ENCODE measurements around the gene GNLY. TPM values are rescaled to one million over a fixed set of nuclear protein-coding genes. Genes with fewer than 3 reads are reported as not detected.
A peak's percentile ranks its signal among the peaks of the same experiment; 100 is the strongest.
"Not testable (repeated sequence)": the region's sequence is repeated elsewhere in the genome, so short reads cannot be mapped to it uniquely, and the experiment has no call there.

The GNLY gene
- total RNA-seq, 4 donors from 2014 or later, result 1.0 to 5.5 (median 4.3) TPM

GRCh38 chr2:85659324-85659981 is 34.7 kb upstream of the GNLY start:
- DNase-seq (ENCODE audit: low spot score) (no peak), ATAC-seq (ENCODE audit: low FRiP score) (no peak)

GRCh38 chr2:85660301-85660700 is 33.9 kb upstream of the GNLY start:
- not testable (repeated sequence) for DNase-seq (ENCODE audit: low spot score); ATAC-seq (ENCODE audit: low FRiP score)

More at GRCh38 chr2:85659324-85659981, 34.7 kb upstream of the GNLY start:
- TF ChIP-seq, protein P1, sequence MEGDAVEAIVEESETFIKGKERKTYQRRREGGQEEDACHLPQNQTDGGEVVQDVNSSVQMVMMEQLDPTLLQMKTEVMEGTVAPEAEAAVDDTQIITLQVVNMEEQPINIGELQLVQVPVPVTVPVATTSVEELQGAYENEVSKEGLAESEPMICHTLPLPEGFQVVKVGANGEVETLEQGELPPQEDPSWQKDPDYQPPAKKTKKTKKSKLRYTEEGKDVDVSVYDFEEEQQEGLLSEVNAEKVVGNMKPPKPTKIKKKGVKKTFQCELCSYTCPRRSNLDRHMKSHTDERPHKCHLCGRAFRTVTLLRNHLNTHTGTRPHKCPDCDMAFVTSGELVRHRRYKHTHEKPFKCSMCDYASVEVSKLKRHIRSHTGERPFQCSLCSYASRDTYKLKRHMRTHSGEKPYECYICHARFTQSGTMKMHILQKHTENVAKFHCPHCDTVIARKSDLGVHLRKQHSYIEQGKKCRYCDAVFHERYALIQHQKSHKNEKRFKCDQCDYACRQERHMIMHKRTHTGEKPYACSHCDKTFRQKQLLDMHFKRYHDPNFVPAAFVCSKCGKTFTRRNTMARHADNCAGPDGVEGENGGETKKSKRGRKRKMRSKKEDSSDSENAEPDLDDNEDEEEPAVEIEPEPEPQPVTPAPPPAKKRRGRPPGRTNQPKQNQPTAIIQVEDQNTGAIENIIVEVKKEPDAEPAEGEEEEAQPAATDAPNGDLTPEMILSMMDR (IDR thresholded peaks at IDR 0.05), result no peak

DNA sequence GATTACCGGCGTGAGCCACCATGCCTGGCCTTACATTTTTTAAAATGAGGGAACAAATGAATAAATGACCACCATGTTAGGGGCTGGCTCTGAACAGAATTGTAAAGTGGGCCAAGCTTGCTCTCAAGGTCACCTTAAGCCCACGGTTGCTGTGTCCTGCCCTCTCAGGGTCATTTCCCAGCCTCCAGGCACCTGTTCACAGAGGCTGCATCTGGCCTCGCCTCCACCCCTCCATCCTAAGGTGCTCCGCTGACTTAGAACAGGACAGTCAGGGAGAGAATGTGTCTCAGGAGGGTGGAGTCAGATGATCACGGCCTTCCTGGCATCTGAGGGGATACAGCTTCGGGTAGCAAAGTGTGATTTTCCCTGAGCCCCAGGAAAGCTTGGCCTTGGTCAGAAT is 33.4 kb upstream of the GNLY start:
- TF ChIP-seq, protein P1 (IDR thresholded peaks at IDR 0.05), result no peak
- no peak for DNase-seq (ENCODE audit: low spot score)
- no peak for ATAC-seq (ENCODE audit: low FRiP score)

DNA sequence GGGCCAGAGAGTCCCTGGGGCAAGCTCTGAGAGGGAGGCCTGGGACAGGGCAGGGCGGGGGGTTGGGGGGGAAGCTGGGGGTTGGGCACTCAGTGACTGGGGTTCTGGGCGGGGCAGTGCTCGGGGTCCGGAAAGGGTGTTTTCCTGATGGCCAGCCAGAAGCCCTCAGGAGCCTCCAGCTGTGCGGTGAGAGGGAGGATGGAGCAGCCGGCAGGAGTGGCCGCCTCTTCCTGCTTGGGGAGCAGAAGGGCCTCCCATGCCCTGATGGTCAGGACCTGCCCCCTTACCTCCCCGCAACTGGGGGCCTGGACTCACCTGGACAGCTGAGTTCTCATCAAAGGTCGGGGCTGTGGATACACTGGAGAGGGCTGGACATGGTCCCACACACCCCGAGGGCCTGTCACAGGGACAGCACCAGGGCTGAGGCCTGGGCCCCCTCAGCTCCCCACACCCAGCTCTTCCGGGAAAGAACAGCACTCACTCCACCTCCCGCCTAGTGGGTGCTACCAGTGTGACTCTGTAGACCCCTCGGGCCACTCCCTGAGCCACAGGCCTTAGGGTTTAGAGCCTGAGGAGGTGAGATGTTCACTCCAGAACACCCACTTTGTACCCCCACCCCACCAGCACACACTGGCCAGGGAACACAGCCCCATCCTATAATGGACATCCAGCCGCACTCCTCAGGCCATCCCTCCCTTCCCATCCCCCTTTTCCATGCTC is 32.9 kb upstream of the GNLY start:
- DNase-seq (ENCODE audit: low spot score), result no peak
- TF ChIP-seq, protein P1 (IDR thresholded peaks at IDR 0.05), result no peak
- no peak for ATAC-seq (ENCODE audit: low FRiP score)

DNA sequence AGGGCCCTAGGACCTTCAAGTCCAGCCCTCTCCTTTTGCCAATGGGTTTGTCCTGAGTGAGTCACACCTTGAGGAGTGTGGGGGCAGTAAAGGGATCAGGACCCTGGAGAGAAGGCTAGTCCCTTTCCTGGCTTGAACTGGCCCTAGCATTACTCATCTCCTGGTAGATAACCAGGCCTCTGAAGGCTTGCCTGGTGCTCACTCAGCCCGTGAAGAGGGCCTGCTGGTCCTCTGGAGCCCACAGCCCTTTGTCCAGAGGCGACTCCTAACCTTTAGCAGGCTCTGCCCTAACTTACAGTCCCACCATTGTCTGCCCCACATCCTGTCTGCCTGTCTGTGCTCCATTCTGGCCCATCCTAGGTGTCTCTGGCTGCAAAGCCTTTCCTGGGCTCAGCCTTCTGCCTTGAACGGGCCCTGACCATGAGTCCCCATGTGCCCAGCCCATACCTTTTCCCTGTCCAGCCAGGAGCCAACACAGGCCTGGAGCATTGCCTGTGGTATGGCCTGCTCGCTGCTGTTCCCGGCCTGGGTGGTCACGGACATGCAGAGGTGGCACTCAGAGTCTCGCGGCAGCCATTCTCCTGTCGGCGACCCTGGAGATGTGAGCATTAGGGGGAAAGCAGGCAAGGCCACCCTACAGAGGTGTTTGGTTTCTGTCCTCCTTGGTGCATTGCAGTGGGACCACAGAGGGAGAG is 31.1 kb upstream of the GNLY start:
- TF ChIP-seq, protein P1 (IDR thresholded peaks at IDR 0.05), result no peak
- ATAC-seq (ENCODE audit: low FRiP score) (peak; percentile 96), DNase-seq (ENCODE audit: low spot score) (no peak)

DNA sequence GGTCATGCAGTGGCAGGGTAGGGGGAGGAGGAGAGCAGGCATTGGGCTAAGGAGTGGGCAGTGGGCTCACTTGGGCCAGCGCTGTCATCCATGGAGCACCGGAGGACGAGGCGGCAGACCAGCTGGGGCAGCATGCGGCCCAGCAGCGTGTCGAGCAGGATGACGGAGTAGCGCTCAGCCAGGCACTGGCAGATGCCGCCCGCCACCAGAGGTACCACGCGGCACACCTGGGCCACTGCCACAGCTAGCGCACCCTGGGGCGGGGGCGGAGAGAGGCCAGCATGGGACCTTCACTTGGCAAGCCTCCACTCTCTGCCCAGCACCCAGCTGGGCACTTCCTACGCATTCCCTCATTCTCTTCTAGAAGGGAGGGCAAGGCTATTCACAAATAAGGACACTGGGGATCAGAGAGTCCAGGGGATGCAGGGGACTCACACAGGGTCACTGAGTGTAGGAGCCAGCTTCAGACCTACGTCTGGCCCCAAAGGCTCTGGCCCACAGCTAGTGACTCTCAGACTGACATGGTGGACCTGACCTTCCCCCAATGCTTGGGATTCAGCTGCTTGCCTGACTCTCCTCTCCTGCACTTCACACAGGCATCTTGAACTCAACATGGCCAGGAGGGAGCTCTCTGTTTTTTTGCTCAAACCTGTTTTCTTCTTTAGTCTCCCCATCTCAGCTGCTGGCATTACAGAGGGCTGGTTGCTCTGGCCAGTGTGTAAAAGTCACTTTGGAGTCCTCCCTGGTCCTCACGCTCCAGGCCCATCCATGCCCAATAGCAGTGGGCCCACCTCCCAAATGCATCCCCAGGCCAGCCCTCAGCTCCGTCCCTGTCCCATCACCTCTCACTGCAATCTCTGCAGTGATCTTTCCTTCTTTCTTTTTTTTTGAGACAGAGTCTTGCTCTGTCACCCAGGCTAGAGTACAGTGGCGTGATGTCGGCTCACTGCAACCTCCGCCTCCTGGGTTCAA is 30.3 kb upstream of the GNLY start:
- DNase-seq (ENCODE audit: low spot score) (no peak), ATAC-seq (ENCODE audit: low FRiP score) (no peak)
- TF ChIP-seq, protein P1 (IDR thresholded peaks at IDR 0.05), result no peak
